Smooth muscle cell (in vitro differentiated cells): Measurements from ENCODE around the gene NUP62. TPM values are rescaled to one million over a fixed set of nuclear protein-coding genes. Genes with fewer than 3 reads are reported as not detected.

Source experiments
- DNase-seq: peaks from one replicate; lab custom pipeline; 2025; ENCODE audit not compliant: unreplicated experiment; lab: John Stamatoyannopoulos, UW
- H2AFZ ChIP-seq: fragments of 200-600 bp; sonication (generic); 2 replicates; pipeline ENCODE4 v1.6.0; 2016; ENCODE audit warnings: antibody characterized with exemption, low read depth, mild to moderate bottlenecking
- H3F3A ChIP-seq: fragments of 200-600 bp; sonication (generic); 2 replicates; pipeline ENCODE4 v1.6.0; 2017; ENCODE audit warnings: antibody characterized with exemption, low read depth
- H3K27ac ChIP-seq: fragments of 200-600 bp; sonication (generic); 2 replicates; pipeline ENCODE4 v1.5.1; 2016; ENCODE audit warnings: low read depth, mild to moderate bottlenecking
- H3K27me3 ChIP-seq: fragments of 200-600 bp; sonication (generic); 2 replicates; pipeline ENCODE4 v1.6.1; 2016; ENCODE audit warnings: low read depth, mild to moderate bottlenecking
- H3K36me3 ChIP-seq: fragments of 200-600 bp; sonication (generic); 2 replicates; pipeline ENCODE4 v1.5.1; 2016; ENCODE audit warnings: low read depth
- H3K4me1 ChIP-seq: fragments of 200-600 bp; sonication (generic); 2 replicates; pipeline ENCODE4 v1.5.1; 2016; ENCODE audit warnings: low read depth
- H3K4me2 ChIP-seq: fragments of 200-600 bp; sonication (generic); 2 replicates; pipeline ENCODE4 v1.6.0; 2016; ENCODE audit warnings: mild to moderate bottlenecking
- H3K4me3 ChIP-seq: fragments of 200-600 bp; sonication (generic); 2 replicates; pipeline ENCODE4 v1.5.1; 2016; ENCODE audit warnings: mild to moderate bottlenecking
- H3K79me2 ChIP-seq: fragments of 200-600 bp; sonication (generic); 2 replicates; pipeline ENCODE4 v1.6.0; 2016; ENCODE audit warnings: low read depth, mild to moderate bottlenecking
- H3K9ac ChIP-seq: fragments of 200-600 bp; sonication (generic); 2 replicates; pipeline ENCODE4 v1.6.0; 2016; ENCODE audit warnings: low read depth
- H3K9me3 ChIP-seq: fragments of 200-600 bp; sonication (generic); replicated peaks from 2 replicates; pipeline ENCODE4 v1.5.1; 2016; ENCODE audit warnings: low read depth
- H4K20me1 ChIP-seq: fragments of 200-600 bp; sonication (generic); 2 replicates; pipeline ENCODE4 v1.6.0; 2016; ENCODE audit warnings: low read depth
- WGBS: methylation state at CpG from one replicate; pipeline ENCODE4 v1.1.7; 2016; ENCODE audit warnings: low lambda C conversion rate; 5-methylcytosine and 5-hydroxymethylcytosine counted together
- polyA plus RNA-seq: library from polyadenylated mRNA; unstranded; fragments of >200 nt; fragmentation: Nextera tagmentation; extraction: Ambion mirVana; gene quantifications from 2 replicates; pipeline ENCODE4 v1.2.1, GENCODE V29; 2016
- total RNA-seq: library from RNA; depleted of rRNA; stranded (reverse); fragments of >200 nt; gene quantifications from 2 replicates; pipeline ENCODE4 v1.2.3, GENCODE V29; 2014
- TF ChIP-seq, protein P1 (sequence below): fragments of 200-600 bp; sonication (generic); IDR thresholded peaks from 2 replicates; pipeline ENCODE4 v1.5.1; 2017; ENCODE audit warnings: borderline replicate concordance, mild to moderate bottlenecking, antibody characterized with exemption; ENCODE audit not compliant: insufficient read depth, poor library complexity, severe bottlenecking

Gene NUP62
- total and polyA plus RNA-seq, 2 experiments from 2014 or later, result 24.2 to 29.5 TPM

- peaks cover 15% of the 10 kb centered on the region for H3K4me1 ChIP-seq
- TF ChIP-seq, protein P1, sequence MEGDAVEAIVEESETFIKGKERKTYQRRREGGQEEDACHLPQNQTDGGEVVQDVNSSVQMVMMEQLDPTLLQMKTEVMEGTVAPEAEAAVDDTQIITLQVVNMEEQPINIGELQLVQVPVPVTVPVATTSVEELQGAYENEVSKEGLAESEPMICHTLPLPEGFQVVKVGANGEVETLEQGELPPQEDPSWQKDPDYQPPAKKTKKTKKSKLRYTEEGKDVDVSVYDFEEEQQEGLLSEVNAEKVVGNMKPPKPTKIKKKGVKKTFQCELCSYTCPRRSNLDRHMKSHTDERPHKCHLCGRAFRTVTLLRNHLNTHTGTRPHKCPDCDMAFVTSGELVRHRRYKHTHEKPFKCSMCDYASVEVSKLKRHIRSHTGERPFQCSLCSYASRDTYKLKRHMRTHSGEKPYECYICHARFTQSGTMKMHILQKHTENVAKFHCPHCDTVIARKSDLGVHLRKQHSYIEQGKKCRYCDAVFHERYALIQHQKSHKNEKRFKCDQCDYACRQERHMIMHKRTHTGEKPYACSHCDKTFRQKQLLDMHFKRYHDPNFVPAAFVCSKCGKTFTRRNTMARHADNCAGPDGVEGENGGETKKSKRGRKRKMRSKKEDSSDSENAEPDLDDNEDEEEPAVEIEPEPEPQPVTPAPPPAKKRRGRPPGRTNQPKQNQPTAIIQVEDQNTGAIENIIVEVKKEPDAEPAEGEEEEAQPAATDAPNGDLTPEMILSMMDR, result no peak
- peak overlapping the region; percentile 94 for H3K27ac ChIP-seq
- H3K36me3 ChIP-seq, result no peaks in the 10 kb centered on the region
- H3F3A ChIP-seq, result peaks cover 4% of the 10 kb centered on the region
- 17% methylated on average over 12 of the region's 15 CpGs for WGBS
- H3K9ac ChIP-seq, result peak overlapping the region; percentile 63
- H3K27me3 ChIP-seq, result no peaks in the 10 kb centered on the region
- no peaks in the 10 kb centered on the region for H3K9me3 ChIP-seq
- H3K4me3 ChIP-seq, result peak overlapping the region; percentile 49
- no peak for DNase-seq
- H3K4me2 ChIP-seq, result peak overlapping the region; percentile 82
- peaks cover 26% of the 10 kb centered on the region for H3K79me2 ChIP-seq
- H2AFZ ChIP-seq, result no peak overlapping the region
- peaks cover 6% of the 10 kb centered on the region for H4K20me1 ChIP-seq
Measured at GRCh38 chr19:49869009-49869483, 60.3 kb downstream of the NUP62 start.

DNA sequence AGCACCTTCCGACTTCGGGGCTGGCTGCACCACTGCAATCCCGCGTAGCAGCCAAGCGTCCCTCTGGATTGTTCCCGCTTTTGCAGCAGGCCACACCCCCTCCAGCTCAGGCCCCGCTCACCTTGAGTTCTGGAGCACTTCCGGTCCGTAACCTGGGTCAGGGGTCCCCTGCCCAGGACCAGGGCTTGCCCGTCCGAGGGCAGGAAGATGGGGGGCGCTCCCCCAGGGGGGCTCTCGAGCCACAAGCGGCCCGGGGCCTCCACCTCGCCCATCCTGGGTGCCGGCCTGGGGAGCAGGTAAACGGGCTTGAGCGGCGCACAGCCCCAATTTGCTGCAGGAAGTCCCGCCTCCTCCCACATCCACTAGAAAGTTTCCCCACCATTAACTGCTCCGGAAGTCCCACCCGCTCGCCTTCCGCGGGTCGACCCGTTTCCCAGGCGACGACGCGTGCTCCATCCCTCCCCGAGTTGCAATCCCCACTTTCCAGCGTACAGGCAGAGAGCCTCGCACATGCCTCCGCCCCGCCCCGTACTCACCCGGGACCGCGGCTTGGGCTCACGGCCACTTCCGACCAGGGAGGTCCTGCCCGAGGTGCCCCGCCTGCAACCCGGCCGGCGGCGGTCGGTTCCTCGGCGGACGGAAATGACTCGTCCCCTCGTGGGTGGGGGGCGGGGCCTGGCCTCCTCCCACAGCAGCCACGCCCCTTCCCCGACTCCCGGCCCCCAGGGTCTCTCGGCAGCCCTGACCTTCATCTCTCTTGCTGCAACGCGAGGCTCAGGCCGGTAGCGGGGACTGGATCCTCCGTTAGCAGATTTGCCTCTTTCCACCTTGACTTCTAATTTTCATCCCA lies 62.1 kb downstream of the NUP62 start, which contains the start of gene PNKP:
Gene PNKP, minus strand, starts transcription at position 644 of the 850 bp plus-strand sequence. Its CDS starts 372 bp downstream, at position 272.
- TF ChIP-seq, protein P1, result no peak
- WGBS, result 1% methylated on average over 63 of the region's 65 CpGs

GRCh38 chr19:49864890-49865289 lies 64.4 kb downstream of the NUP62 start:
- H3K9ac ChIP-seq, result no peak overlapping the region

More for the DNA sequence above, 62.1 kb downstream of the NUP62 start, which contains the start of gene PNKP:
- H3K4me3 ChIP-seq, result peak within 1 kb of the TSS; percentile 90
- peaks cover 4% of the 10 kb centered on the region for H3F3A ChIP-seq
- peak within 1 kb of the TSS; percentile 96 for H3K4me2 ChIP-seq
- H3K27ac ChIP-seq, result peak within 1 kb of the TSS; percentile 94
- peaks cover 6% of the 10 kb centered on the region for H4K20me1 ChIP-seq
- H3K79me2 ChIP-seq, result peaks cover 31% of the 10 kb centered on the region
- peaks cover 15% of the 10 kb centered on the region for H3K4me1 ChIP-seq
- H3K36me3 ChIP-seq, result no peaks in the 10 kb centered on the region
- peak within 1 kb of the TSS; percentile 88 for H3K9ac ChIP-seq
- DNase-seq, result peak; percentile 85
- H2AFZ ChIP-seq, result peak within 1 kb of the TSS; percentile 80
- H3K9me3 ChIP-seq, result no peaks in the 10 kb centered on the region
- H3K27me3 ChIP-seq, result no peaks in the 10 kb centered on the region

More at GRCh38 chr19:49864890-49865289, 64.4 kb downstream of the NUP62 start:
- Histone ChIP-seq H3K9me3 (no peaks in the 10 kb centered on the region), H3K4me3 (no peak overlapping the region), H3F3A (peaks cover 7% of the 10 kb centered on the region), H2AFZ (no peak overlapping the region), H3K27me3 (no peaks in the 10 kb centered on the region), H3K79me2 (peaks cover 31% of the 10 kb centered on the region), H3K4me1 (peaks cover 7% of the 10 kb centered on the region), H4K20me1 (peaks cover 8% of the 10 kb centered on the region), H3K36me3 (no peaks in the 10 kb centered on the region), H3K4me2 (no peak overlapping the region), H3K27ac (no peak overlapping the region)
- TF ChIP-seq, protein P1, result no peak
- DNase-seq, result no peak
- 96% methylated on average over 13 of the region's 13 CpGs for WGBS
